Mesothelial cell of epicardium (in vitro differentiated cells): ENCODE measurements around the gene LSM14A. TPM values are rescaled to one million over a fixed set of nuclear protein-coding genes. Genes with fewer than 3 reads are reported as not detected.

Experiments
- DNase-seq, 2 experiments: peaks; one replicate each; pipeline ENCODE4 v3.0.0; 2021; ENCODE audit warnings: low spot score in 2 of 2; ENCODE audit not compliant: unreplicated experiment in 2 of 2
- H3K27ac Mint-ChIP-seq: 2 replicates; pipeline ENCODE4 v1.8.0; 2021; ENCODE audit warnings: mixed read lengths
- H3K27me3 Mint-ChIP-seq: 2 replicates; pipeline ENCODE4 v1.8.0; 2021; ENCODE audit warnings: low read depth, mixed read lengths
- H3K36me3 Mint-ChIP-seq: 2 replicates; pipeline ENCODE4 v1.8.0; 2021; ENCODE audit warnings: mixed read lengths
- H3K4me1 Mint-ChIP-seq: 2 replicates; pipeline ENCODE4 v1.8.0; 2021; ENCODE audit warnings: mixed read lengths
- H3K4me3 Mint-ChIP-seq: 2 replicates; pipeline ENCODE4 v1.8.0; 2021; ENCODE audit warnings: mild to moderate bottlenecking, moderate library complexity, mixed read lengths
- H3K9me3 Mint-ChIP-seq: 2 replicates; pipeline ENCODE4 v1.8.0; 2021; ENCODE audit warnings: mixed read lengths
- total RNA-seq: library from RNA; stranded (reverse); gene quantifications from 3 replicates; pipeline ENCODE4 v1.2.1, GENCODE V29; 2021
- TF ChIP-seq, protein P1 (sequence below): fragments of 200-600 bp; sonication (generic); IDR thresholded peaks from one replicate; pipeline ENCODE4 v1.5.0; 2021; ENCODE audit warnings: antibody characterized with exemption; ENCODE audit not compliant: unreplicated experiment

Gene LSM14A
- total RNA-seq, 1 donor from 2014 or later = 153 TPM

DNA sequence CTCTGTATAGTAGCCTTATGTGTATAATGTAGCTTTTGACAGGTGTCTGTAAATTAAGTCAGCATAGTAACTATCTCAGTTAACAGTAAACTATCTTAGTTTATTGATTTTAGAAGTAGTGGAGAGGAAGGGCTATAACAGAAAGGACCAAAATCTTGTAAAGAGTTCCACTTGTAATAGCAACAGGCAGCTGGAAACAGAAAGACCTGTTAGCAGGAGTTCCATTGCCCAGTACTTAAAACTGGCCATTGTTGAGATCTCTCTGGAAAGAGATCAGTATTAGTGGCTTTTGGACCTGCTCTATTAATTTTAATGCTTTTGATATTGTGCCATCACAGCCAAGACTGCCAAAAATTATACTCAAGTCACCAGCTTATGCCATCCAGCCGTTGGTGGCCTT lies 50.1 kb downstream of the LSM14A start:
- Mint-ChIP-seq H3K9me3 (no peaks in the 10 kb centered on the region), H3K36me3 (peaks cover 41% of the 10 kb centered on the region), H3K27ac (no peak overlapping the region), H3K27me3 (no peaks in the 10 kb centered on the region), H3K4me1 (peaks cover 21% of the 10 kb centered on the region), H3K4me3 (no peak overlapping the region)
- DNase-seq = no peak
- TF ChIP-seq, protein P1, sequence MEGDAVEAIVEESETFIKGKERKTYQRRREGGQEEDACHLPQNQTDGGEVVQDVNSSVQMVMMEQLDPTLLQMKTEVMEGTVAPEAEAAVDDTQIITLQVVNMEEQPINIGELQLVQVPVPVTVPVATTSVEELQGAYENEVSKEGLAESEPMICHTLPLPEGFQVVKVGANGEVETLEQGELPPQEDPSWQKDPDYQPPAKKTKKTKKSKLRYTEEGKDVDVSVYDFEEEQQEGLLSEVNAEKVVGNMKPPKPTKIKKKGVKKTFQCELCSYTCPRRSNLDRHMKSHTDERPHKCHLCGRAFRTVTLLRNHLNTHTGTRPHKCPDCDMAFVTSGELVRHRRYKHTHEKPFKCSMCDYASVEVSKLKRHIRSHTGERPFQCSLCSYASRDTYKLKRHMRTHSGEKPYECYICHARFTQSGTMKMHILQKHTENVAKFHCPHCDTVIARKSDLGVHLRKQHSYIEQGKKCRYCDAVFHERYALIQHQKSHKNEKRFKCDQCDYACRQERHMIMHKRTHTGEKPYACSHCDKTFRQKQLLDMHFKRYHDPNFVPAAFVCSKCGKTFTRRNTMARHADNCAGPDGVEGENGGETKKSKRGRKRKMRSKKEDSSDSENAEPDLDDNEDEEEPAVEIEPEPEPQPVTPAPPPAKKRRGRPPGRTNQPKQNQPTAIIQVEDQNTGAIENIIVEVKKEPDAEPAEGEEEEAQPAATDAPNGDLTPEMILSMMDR = no peak

DNA sequence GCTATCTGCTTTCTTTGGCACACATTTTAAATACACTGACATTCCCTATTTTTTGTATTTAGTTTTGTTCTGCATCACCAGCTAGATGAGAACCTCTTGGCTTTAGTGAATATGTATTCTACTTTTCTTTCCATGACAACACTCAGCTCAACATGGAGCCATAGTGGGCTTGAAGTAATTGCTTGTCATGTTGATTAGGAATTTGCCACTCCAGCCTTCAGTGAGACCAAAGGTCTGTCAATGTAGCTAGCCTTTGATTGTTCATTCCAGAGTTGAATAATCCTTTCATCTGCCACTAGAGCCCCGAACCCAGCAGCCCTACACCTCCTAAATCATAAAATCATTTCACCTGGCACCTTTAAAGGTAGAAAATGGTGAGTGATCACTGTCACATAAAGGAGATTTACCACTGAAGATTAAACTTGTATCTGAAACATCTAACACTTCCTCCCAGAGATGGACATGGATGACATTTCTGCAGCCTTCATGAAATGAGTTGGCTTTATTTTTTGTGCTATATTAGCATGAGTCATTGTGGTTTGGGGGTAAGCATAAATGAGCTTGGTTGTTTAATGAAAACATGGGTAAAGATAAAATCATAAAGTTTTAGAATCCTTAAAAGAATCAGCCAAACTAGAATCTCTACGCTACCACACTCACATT lies 52.8 kb downstream of the LSM14A start:
- Mint-ChIP-seq H3K27me3 (no peaks in the 10 kb centered on the region), H3K4me1 (peaks cover 5% of the 10 kb centered on the region), H3K9me3 (no peaks in the 10 kb centered on the region), H3K4me3 (no peak overlapping the region), H3K27ac (no peak overlapping the region), H3K36me3 (peaks cover 46% of the 10 kb centered on the region)
- no peak for DNase-seq
- TF ChIP-seq, protein P1 = no peak

DNA sequence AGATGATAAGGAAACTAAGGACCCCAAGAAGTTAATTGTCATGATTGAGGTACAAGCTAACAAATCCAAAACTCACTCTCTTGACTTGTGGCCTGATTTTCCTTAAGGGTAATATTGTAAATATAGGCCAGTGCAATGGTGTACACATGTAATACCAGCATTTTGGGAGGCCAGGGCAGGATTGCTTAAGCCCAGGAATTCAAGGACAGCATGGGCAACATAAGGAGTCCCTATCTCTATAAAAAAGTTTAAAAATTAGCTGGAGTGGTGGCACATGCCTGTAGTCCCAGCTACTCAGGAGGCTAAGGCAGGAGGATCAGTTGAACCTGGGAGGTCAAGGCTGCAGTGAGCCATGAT lies 53.3 kb downstream of the LSM14A start:
- Mint-ChIP-seq H3K36me3 (peaks cover 42% of the 10 kb centered on the region), H3K27me3 (no peaks in the 10 kb centered on the region), H3K9me3 (no peaks in the 10 kb centered on the region), H3K4me3 (no peak overlapping the region), H3K27ac (no peak overlapping the region), H3K4me1 (peaks cover under 1% of the 10 kb centered on the region)
- no peak for DNase-seq
- TF ChIP-seq, protein P1 = no peak

DNA sequence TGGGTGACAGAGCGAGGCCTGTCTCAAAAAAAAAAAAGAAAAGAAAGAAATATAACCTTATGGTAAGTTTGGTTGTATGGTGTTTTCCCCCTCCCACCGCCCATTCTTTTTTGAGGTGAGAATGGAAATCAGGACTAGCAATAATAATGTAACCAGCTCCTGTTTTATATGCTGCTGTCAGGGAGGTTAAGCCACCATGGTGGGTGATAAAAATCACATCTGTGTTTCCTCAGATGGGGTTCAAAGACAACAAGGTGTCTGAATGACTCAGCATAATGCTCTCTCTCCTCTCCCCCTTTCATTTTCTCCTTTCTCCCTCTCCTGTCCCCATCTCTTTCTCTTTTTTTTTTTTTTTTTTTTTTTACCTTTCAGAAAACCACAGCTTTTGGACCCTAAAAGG lies 53.7 kb downstream of the LSM14A start:
- Mint-ChIP-seq H3K9me3 (no peaks in the 10 kb centered on the region), H3K36me3 (peaks cover 40% of the 10 kb centered on the region), H3K4me3 (no peak overlapping the region), H3K27me3 (no peaks in the 10 kb centered on the region), H3K4me1 (no peaks in the 10 kb centered on the region), H3K27ac (no peak overlapping the region)
- TF ChIP-seq, protein P1 = no peak
- no peak for DNase-seq

DNA sequence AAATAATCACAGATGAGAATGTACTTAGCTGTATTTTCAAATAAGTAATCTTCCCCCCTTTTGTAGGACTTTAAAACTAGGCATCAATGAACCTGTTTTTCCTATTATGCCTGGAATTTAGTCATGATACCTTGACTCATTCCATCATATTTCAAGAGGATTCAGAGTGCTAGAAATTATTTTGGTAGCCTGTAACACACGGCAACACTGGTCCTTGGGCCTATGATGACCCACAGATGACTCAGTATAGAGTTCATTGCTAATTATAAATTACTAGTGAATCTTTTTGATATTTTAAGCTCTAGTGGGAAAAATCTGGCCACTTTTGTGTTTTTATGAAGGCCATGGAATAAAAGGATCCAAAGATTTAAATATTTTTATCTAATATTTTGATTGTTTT lies 56.0 kb downstream of the LSM14A start:
- Mint-ChIP-seq H3K4me1 (peaks cover 8% of the 10 kb centered on the region), H3K27me3 (no peaks in the 10 kb centered on the region), H3K27ac (no peak overlapping the region), H3K4me3 (no peak overlapping the region), H3K36me3 (peaks cover 29% of the 10 kb centered on the region), H3K9me3 (no peaks in the 10 kb centered on the region)
- DNase-seq = no peak
- TF ChIP-seq, protein P1 = no peak

DNA sequence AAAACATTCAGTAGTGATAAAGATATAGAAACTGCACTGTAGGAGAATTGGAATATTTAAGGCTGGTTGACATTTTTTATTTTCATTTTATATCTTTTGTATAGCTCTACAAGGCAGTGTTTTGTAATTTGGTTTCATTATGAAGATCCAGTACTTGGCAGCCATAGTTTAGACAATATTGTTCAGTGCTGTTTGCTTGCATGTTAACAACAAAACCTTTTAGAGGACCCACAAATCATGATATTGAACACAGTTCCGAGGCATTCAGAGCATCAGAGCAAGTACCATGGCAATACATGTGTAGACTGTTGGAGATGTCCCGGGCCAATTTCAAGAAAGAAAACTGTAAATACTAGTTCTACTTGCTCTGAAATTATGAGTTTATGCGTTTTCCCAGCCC lies 56.5 kb downstream of the LSM14A start:
- Mint-ChIP-seq H3K27me3 (no peaks in the 10 kb centered on the region), H3K9me3 (no peaks in the 10 kb centered on the region), H3K27ac (no peak overlapping the region), H3K4me3 (no peak overlapping the region), H3K36me3 (peaks cover 26% of the 10 kb centered on the region), H3K4me1 (peaks cover 8% of the 10 kb centered on the region)
- TF ChIP-seq, protein P1 = no peak
- DNase-seq = no peak
